Left hindlimb (tissue), 1 donor: ENCODE measurements around the gene TMEM220.

Source experiments
- DNase-seq: peaks from one replicate; pipeline ENCODE4 v3.0.0-alpha.2; 2018

TMEM220 gene

GRCh38 chr17:10729334-10730193, at the start of gene TMEM220:
TSS of gene TMEM220 (minus strand) at chr17:10730023. CDS start at chr17:10729851, 172 bp downstream.
- DNase-seq, result peak; percentile 89

- DNase-seq, result no peak
Observed at GRCh38 chr17:10779609-10780008, 49.8 kb upstream of the TMEM220 start.

GRCh38 chr17:10777890-10778289, 48.1 kb upstream of the TMEM220 start:
- DNase-seq, result no peak

GRCh38 chr17:10777131-10777807, 47.4 kb upstream of the TMEM220 start:
- no peak for DNase-seq

- DNase-seq, result no peak
Observed at GRCh38 chr17:10776381-10776780, 46.6 kb upstream of the TMEM220 start.

- no peak for DNase-seq
Observed at GRCh38 chr17:10775740-10776356, 46.0 kb upstream of the TMEM220 start.

- DNase-seq, result no peak
Observed at GRCh38 chr17:10775058-10775457, 45.2 kb upstream of the TMEM220 start.

GRCh38 chr17:10773391-10773790, 43.6 kb upstream of the TMEM220 start:
- no peak for DNase-seq

GRCh38 chr17:10772425-10773380, 42.9 kb upstream of the TMEM220 start:
- DNase-seq, result no peak

GRCh38 chr17:10771148-10771547, 41.3 kb upstream of the TMEM220 start:
- no peak for DNase-seq

- DNase-seq, result no peak
Observed at GRCh38 chr17:10769840-10770239, 40.0 kb upstream of the TMEM220 start.

GRCh38 chr17:10768750-10769251, 39.0 kb upstream of the TMEM220 start:
- no peak for DNase-seq

GRCh38 chr17:10767232-10767631, 37.4 kb upstream of the TMEM220 start:
- DNase-seq, result no peak

- DNase-seq, result no peak
Observed at GRCh38 chr17:10762037-10762436, 32.2 kb upstream of the TMEM220 start.

- no peak for DNase-seq
Observed at GRCh38 chr17:10761281-10761680, 31.5 kb upstream of the TMEM220 start.

GRCh38 chr17:10758062-10758461, 28.2 kb upstream of the TMEM220 start:
- no peak for DNase-seq

GRCh38 chr17:10757647-10758046, 27.8 kb upstream of the TMEM220 start:
- DNase-seq, result no peak

- DNase-seq, result no peak
Observed at GRCh38 chr17:10757067-10757466, 27.2 kb upstream of the TMEM220 start.

GRCh38 chr17:10756619-10757018, 26.8 kb upstream of the TMEM220 start:
- DNase-seq, result no peak

GRCh38 chr17:10756185-10756584, 26.4 kb upstream of the TMEM220 start:
- no peak for DNase-seq

- no peak for DNase-seq
Observed at GRCh38 chr17:10755592-10756127, 25.8 kb upstream of the TMEM220 start.
